HG02610 (cell line): Measurements from ENCODE around the gene BCORL1.
A peak's percentile ranks its signal among the peaks of the same experiment; 100 is the strongest.

Experiments used
- ATAC-seq: cut with Tn5 transposase; IDR thresholded peaks from one replicate; pipeline ENCODE4 v1.9.1; 2021; ENCODE audit warnings: mild to moderate bottlenecking, moderate library complexity; ENCODE audit not compliant: unreplicated experiment

The BCORL1 gene

GRCh38 chrX:130012683-130013082 is 30.2 kb downstream of the BCORL1 start:
- ATAC-seq: no peak

- ATAC-seq: no peak
These were observed 31.2 kb downstream of the BCORL1 start for GRCh38 chrX:130013661-130014060.

- no peak for ATAC-seq
These were observed 31.9 kb downstream of the BCORL1 start for GRCh38 chrX:130014356-130014755.

- ATAC-seq: no peak
These were observed 32.3 kb downstream of the BCORL1 start for GRCh38 chrX:130014770-130015169.

GRCh38 chrX:130015181-130015580 is 32.7 kb downstream of the BCORL1 start:
- ATAC-seq: no peak

GRCh38 chrX:130018143-130018542 is 35.7 kb downstream of the BCORL1 start:
- ATAC-seq: no peak

GRCh38 chrX:130020661-130021324 is 38.4 kb downstream of the BCORL1 start:
- ATAC-seq: no peak

GRCh38 chrX:130024127-130024526 is 41.7 kb downstream of the BCORL1 start:
- peak; percentile 100 for ATAC-seq

- no peak for ATAC-seq
These were observed 42.8 kb downstream of the BCORL1 start for GRCh38 chrX:130025256-130025655.

- no peak for ATAC-seq
These were observed 45.1 kb downstream of the BCORL1 start for GRCh38 chrX:130027569-130027968.

- no peak for ATAC-seq
These were observed 45.8 kb downstream of the BCORL1 start for GRCh38 chrX:130028196-130028595.

- ATAC-seq: no peak
These were observed 48.4 kb downstream of the BCORL1 start for GRCh38 chrX:130030826-130031225.

GRCh38 chrX:130032552-130032951 is 50.1 kb downstream of the BCORL1 start:
- ATAC-seq: no peak

- no peak for ATAC-seq
These were observed 51.7 kb downstream of the BCORL1 start for GRCh38 chrX:130034178-130034577.

- no peak for ATAC-seq
These were observed 57.4 kb downstream of the BCORL1 start for GRCh38 chrX:130039847-130040246.

GRCh38 chrX:130047416-130047815 is 65.0 kb downstream of the BCORL1 start:
- no peak for ATAC-seq

- no peak for ATAC-seq
These were observed 66.3 kb downstream of the BCORL1 start for GRCh38 chrX:130048686-130049222.

- no peak for ATAC-seq
These were observed 67.4 kb downstream of the BCORL1 start for GRCh38 chrX:130049821-130050220.

- ATAC-seq: no peak
These were observed 68.9 kb downstream of the BCORL1 start for GRCh38 chrX:130051176-130051845.

GRCh38 chrX:130053236-130053635 is 70.8 kb downstream of the BCORL1 start:
- ATAC-seq: no peak

- ATAC-seq: no peak
These were observed 72.7 kb downstream of the BCORL1 start for GRCh38 chrX:130055103-130055502.

GRCh38 chrX:130055899-130056298 is 73.5 kb downstream of the BCORL1 start:
- no peak for ATAC-seq
